SH-SY5Y (cell line): ENCODE results near the gene SSR2.

Source experiments
- GATA2 ChIP-seq: IDR thresholded peaks from 2 replicates; pipeline ENCODE4 v1.6.1; 2011; ENCODE audit warnings: mild to moderate bottlenecking, low read depth, low read length
- GATA3 ChIP-seq: IDR thresholded peaks from 2 replicates; pipeline ENCODE4 v1.6.1; 2011; ENCODE audit warnings: low read depth, mild to moderate bottlenecking, low read length, moderate library complexity

GRCh38 chr1:156020293-156021092, at the start of gene SSR2:
- TF ChIP-seq GATA3, result no peak
- no peak for TF ChIP-seq GATA2
